Peyer's patch (tissue), 4 donors: ENCODE results near the gene FAM180A.

Experiments
- CTCF ChIP-seq, 6 experiments: fragments of 450-650 bp in 4 of 6; fragments of 200-600 bp in 2 of 6; sonication (generic) in 1 of 6; IDR thresholded peaks; one replicate each; pipeline ENCODE4 v1.5.1; 2017 to 2019; ENCODE audit warnings: antibody characterized with exemption in 6 of 6, mild to moderate bottlenecking in 3 of 6, moderate library complexity in 1 of 6
- POLR2A ChIP-seq, 2 donors: fragments of 450-650 bp; IDR thresholded peaks; one replicate each; pipeline ENCODE4 v1.5.1; 2017; ENCODE audit warnings: antibody characterized with exemption in 2 of 2, mild to moderate bottlenecking in 2 of 2, moderate library complexity in 2 of 2

GRCh38 chr7:135782801-135783200 is 34.2 kb upstream of the FAM180A start:
- TF ChIP-seq POLR2A (IDR thresholded peaks at IDR 0.05) (no peak), CTCF (IDR thresholded peaks at IDR 0.05) (no peak)
